HCT116 (cell line): ENCODE data around the gene CDKL4.

Experiments
- CTCF ChIP-seq, 3 experiments: fragments of 200-600 bp in 1 of 3; sonication (generic) in 1 of 3; IDR thresholded peaks in 2 of 3; conservative IDR thresholded peaks in 1 of 3; 2 replicates each; pipeline ENCODE4 v1.5.1; 2012 to 2017; ENCODE audit warnings: low read depth in 2 of 3, low read length in 2 of 3, antibody characterized with exemption in 1 of 3, borderline replicate concordance in 1 of 3, control low read depth in 1 of 3, mild to moderate bottlenecking in 1 of 3, mixed read lengths in 1 of 3, mixed run types in 1 of 3, moderate library complexity in 1 of 3; ENCODE audit not compliant: insufficient read depth in 1 of 3
- EZH2 ChIP-seq: fragments of 200-600 bp; sonication (generic); IDR thresholded peaks from 2 replicates; pipeline ENCODE4 v1.6.1; 2017; ENCODE audit warnings: antibody characterized with exemption, mixed run types
- EZH2phosphoT487 ChIP-seq: fragments of 200-600 bp; IDR thresholded peaks from 2 replicates; pipeline ENCODE4 v1.6.1; 2018; ENCODE audit warnings: antibody characterized with exemption, borderline replicate concordance
- MAX ChIP-seq: IDR thresholded peaks from 2 replicates; pipeline ENCODE4 v1.6.1; 2012
- POLR2A ChIP-seq: IDR thresholded peaks from 2 replicates; pipeline ENCODE4 v1.7.0; 2011; ENCODE audit warnings: borderline replicate concordance; ENCODE audit not compliant: insufficient read depth, insufficient read length; ENCODE audit errors: extremely low read depth
- POLR2AphosphoS5 ChIP-seq: IDR thresholded peaks from 2 replicates; pipeline ENCODE4 v1.6.1; 2011; ENCODE audit warnings: mild to moderate bottlenecking, low read depth, low read length, moderate library complexity
- RAD21 ChIP-seq: IDR thresholded peaks from 2 replicates; pipeline ENCODE4 v1.6.1; 2012; ENCODE audit warnings: low read depth, mild to moderate bottlenecking
- SRF ChIP-seq: IDR thresholded peaks from 2 replicates; pipeline ENCODE4 v1.6.1; 2012; ENCODE audit warnings: low read depth
- ZNF274 ChIP-seq: fragments of 200-500 bp; sonication (Bioruptor generic); IDR thresholded peaks from 2 replicates; pipeline ENCODE4 v1.6.1; 2014; ENCODE audit warnings: mild to moderate bottlenecking, low read depth, low read length, inconsistent platforms
- TF ChIP-seq, protein P1 (sequence below): IDR thresholded peaks from 2 replicates; pipeline ENCODE4 v1.6.1; 2012; ENCODE audit warnings: low read depth

- TF ChIP-seq MAX (no peak), POLR2AphosphoS5 (no peak), POLR2A (no peak), CTCF (IDR thresholded peaks at IDR 0.05 in 2 of 3, conservative IDR thresholded peaks at IDR 0.05 in 1 of 3; ENCODE audit: borderline replicate concordance in 1 of 3, insufficient read depth in 1 of 3, low read depth in 2 of 3, low read length in 2 of 3) (no peak), RAD21 (no peak), SRF (no peak), ZNF274 (no peak), EZH2 (no peak), EZH2phosphoT487 (no peak)
- TF ChIP-seq, protein P1, sequence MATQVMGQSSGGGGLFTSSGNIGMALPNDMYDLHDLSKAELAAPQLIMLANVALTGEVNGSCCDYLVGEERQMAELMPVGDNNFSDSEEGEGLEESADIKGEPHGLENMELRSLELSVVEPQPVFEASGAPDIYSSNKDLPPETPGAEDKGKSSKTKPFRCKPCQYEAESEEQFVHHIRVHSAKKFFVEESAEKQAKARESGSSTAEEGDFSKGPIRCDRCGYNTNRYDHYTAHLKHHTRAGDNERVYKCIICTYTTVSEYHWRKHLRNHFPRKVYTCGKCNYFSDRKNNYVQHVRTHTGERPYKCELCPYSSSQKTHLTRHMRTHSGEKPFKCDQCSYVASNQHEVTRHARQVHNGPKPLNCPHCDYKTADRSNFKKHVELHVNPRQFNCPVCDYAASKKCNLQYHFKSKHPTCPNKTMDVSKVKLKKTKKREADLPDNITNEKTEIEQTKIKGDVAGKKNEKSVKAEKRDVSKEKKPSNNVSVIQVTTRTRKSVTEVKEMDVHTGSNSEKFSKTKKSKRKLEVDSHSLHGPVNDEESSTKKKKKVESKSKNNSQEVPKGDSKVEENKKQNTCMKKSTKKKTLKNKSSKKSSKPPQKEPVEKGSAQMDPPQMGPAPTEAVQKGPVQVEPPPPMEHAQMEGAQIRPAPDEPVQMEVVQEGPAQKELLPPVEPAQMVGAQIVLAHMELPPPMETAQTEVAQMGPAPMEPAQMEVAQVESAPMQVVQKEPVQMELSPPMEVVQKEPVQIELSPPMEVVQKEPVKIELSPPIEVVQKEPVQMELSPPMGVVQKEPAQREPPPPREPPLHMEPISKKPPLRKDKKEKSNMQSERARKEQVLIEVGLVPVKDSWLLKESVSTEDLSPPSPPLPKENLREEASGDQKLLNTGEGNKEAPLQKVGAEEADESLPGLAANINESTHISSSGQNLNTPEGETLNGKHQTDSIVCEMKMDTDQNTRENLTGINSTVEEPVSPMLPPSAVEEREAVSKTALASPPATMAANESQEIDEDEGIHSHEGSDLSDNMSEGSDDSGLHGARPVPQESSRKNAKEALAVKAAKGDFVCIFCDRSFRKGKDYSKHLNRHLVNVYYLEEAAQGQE, result no peak
These were observed 9.2 kb upstream of the CDKL4 start for GRCh38 chr2:39252888-39253518.
